NK-92 (cell line): Measurements from ENCODE around the gene SCRT2.
"Not testable (repeated sequence)": the region's sequence is repeated elsewhere in the genome, so short reads cannot be mapped to it uniquely, and the experiment has no call there.

Experiments used
- DNase-seq: peaks from one replicate; lab custom pipeline; 2025; ENCODE audit not compliant: unreplicated experiment; lab: John Stamatoyannopoulos, UW

SCRT2 gene

GRCh38 chr20:701401-702129, 26.0 kb upstream of the SCRT2 start:
- DNase-seq: no peak

- DNase-seq: no peak
These were observed 24.3 kb upstream of the SCRT2 start for GRCh38 chr20:699811-700338.

- DNase-seq: no peak
These were observed 23.7 kb upstream of the SCRT2 start for GRCh38 chr20:699342-699741.

- DNase-seq: no peak
These were observed 22.7 kb upstream of the SCRT2 start for GRCh38 chr20:698276-698675.

- no peak for DNase-seq
These were observed 22.2 kb upstream of the SCRT2 start for GRCh38 chr20:697826-698225.

GRCh38 chr20:695165-695866, 19.7 kb upstream of the SCRT2 start:
- no peak for DNase-seq

- DNase-seq: no peak
These were observed 18.9 kb upstream of the SCRT2 start for GRCh38 chr20:694496-694895.

GRCh38 chr20:693786-694185, 18.2 kb upstream of the SCRT2 start:
- not testable (repeated sequence) for DNase-seq

- no peak for DNase-seq
These were observed 16.4 kb upstream of the SCRT2 start for GRCh38 chr20:692044-692443.

- DNase-seq: no peak
These were observed 14.3 kb upstream of the SCRT2 start for GRCh38 chr20:689947-690346.

GRCh38 chr20:689348-689747, 13.7 kb upstream of the SCRT2 start:
- DNase-seq: no peak

- no peak for DNase-seq
These were observed 13.2 kb upstream of the SCRT2 start for GRCh38 chr20:688809-689212.

GRCh38 chr20:687468-688203, 12.0 kb upstream of the SCRT2 start:
- no peak for DNase-seq

- DNase-seq: no peak
These were observed 9.2 kb upstream of the SCRT2 start for GRCh38 chr20:684676-685319.

GRCh38 chr20:682123-682522, 6.5 kb upstream of the SCRT2 start:
- DNase-seq: no peak

GRCh38 chr20:680638-681187, 5.1 kb upstream of the SCRT2 start:
- DNase-seq: no peak

GRCh38 chr20:677957-678356, 2.4 kb upstream of the SCRT2 start:
- DNase-seq: no peak

GRCh38 chr20:676967-677366, 1.4 kb upstream of the SCRT2 start:
- DNase-seq: no peak

GRCh38 chr20:676315-676937, 824 bp upstream of the SCRT2 start:
- no peak for DNase-seq

GRCh38 chr20:675033-675452, 559 bp downstream of the SCRT2 start:
- no peak for DNase-seq

- no peak for DNase-seq
These were observed 2.0 kb downstream of the SCRT2 start for GRCh38 chr20:673603-674001.
